Gastroesophageal sphincter (tissue), 3 donors: ENCODE measurements around the gene KCTD16.

ENCODE experiments used
- EP300 ChIP-seq: sonication (generic); formaldehyde crosslinking; IDR thresholded peaks from one replicate; pipeline ENCODE4 v1.6.1; 2017; ENCODE audit warnings: antibody characterized with exemption, mild to moderate bottlenecking
- POLR2AphosphoS5 ChIP-seq: sonication (generic); formaldehyde crosslinking; IDR thresholded peaks from one replicate; pipeline ENCODE4 v1.6.1; 2017; ENCODE audit warnings: antibody characterized with exemption
- TF ChIP-seq, protein P1 (sequence below), 4 experiments: fragments of 200-600 bp in 2 of 4; fragments of 450-650 bp in 2 of 4; sonication (generic) in 1 of 4; IDR thresholded peaks; one replicate each; pipeline ENCODE4 v1.5.1; 2017 to 2019; ENCODE audit warnings: antibody characterized with exemption in 4 of 4, mild to moderate bottlenecking in 2 of 4, moderate library complexity in 2 of 4

DNA sequence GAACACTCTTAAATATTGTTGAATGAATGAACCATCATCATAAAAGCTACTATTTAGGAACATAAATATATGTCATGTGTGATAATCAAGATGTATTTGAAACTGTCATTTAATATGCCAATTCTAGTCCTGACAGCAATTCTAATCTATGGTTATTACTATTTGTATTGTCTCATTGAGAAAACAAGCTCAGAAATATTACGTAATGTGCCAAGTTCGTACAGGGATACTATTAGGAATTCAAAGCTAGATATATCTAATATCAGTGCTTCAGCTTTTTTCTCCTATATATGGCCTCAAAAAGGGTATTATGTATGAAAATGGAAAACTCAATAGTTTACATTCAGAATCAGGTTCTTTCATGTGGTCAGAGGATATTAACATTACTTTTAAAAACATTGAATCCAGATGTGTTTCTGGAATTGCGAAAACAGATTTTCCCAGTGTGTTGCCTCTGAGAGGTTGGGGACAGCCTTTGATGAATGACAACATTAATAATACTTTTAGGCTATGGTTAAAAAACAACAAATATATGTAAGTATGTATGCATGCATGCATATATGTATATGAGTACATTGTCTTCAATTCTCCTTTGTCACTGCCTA, 95.1 kb downstream of the KCTD16 start:
- TF ChIP-seq POLR2AphosphoS5, result no peak
- TF ChIP-seq, protein P1, sequence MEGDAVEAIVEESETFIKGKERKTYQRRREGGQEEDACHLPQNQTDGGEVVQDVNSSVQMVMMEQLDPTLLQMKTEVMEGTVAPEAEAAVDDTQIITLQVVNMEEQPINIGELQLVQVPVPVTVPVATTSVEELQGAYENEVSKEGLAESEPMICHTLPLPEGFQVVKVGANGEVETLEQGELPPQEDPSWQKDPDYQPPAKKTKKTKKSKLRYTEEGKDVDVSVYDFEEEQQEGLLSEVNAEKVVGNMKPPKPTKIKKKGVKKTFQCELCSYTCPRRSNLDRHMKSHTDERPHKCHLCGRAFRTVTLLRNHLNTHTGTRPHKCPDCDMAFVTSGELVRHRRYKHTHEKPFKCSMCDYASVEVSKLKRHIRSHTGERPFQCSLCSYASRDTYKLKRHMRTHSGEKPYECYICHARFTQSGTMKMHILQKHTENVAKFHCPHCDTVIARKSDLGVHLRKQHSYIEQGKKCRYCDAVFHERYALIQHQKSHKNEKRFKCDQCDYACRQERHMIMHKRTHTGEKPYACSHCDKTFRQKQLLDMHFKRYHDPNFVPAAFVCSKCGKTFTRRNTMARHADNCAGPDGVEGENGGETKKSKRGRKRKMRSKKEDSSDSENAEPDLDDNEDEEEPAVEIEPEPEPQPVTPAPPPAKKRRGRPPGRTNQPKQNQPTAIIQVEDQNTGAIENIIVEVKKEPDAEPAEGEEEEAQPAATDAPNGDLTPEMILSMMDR (IDR thresholded peaks at IDR 0.05), result no peak
- no peak for TF ChIP-seq EP300
